ENCODE measurements around the gene THAP3.

Gene THAP3

DNA sequence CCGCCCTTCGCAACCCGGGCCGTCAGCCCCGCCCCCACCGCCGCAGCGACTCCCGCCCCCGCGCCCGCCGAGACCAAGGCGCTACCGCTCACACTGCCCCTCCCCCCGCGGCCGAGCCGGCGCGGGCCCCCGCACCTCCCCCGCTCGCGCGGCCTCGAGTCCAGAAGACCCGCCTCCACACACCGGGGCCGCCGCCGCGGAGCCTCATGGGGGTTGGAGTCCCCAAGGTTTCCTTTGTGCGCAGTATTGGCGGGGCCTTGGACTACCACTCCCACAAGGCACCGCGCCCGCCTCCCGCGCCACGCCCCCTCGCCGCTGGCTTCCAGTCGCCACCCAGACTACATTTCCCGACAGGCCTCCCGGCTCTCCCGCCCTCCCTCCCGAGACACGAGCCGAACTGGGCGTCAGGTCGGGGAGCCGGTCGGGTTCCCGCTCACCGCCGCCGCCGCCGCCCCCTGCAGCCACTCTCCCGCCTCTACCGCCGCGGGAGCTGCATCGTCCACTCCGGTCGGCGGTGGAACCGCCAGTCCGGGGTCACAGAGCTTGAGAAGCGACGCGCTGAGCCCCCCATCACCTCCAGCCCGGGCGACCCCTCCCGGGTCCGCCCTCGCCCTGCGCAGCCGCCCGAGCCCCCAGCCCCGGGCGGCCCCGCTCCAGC lies 11.2 kb upstream of the THAP3 start, which contains the start of gene PHF13:
Gene PHF13, plus strand, starts transcription at position 371 of the 658 bp plus-strand sequence. CDS start 336 bp downstream, outside the sequence.
- DNase-seq: peak; percentile 99

DNA sequence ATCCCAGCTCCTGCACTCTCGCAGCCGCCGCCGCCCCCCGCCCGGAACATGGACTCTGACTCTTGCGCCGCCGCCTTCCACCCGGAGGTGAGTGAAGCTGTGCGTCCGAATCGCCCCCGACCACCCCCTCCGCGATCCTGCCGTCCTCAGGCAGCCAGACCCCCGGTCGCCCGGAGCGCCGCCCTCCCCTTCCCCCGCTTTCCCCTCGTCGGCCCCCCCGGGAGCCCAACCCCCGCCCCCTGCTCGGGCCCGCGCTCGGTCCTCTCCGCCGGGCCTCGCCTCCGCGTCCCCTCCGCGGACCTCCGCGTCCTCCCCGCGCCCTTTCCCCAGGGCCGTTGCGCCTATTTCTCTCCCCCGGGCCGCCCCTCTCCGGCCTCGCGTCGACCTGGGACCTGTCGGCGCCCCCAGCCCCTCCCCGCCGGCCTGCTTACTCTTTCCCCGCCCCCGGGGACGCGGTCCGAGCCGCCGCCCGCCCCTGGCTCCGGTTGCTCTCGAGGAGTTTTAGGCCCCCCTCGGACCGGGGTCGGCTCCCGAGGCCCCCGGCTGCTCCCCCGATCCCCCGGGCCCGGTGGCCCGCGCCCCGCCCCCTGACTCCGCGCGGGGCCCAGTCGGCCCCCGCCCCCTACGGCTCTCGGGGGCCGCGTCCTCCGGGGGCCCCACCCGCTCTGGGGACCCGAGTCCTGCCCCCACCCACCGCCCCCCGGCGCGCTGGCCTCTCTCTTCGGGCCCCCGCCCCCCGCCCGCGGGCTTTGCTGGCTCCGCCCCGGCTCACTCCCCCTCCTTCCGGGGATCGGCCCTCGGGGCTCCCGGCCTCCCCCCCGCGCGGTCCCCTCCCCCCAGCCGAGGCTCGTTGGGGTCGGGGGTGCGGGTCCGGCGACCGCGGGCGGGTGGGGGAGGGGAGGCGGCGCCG lies 10.4 kb upstream of the THAP3 start:
- peak; percentile 48 for DNase-seq

DNA sequence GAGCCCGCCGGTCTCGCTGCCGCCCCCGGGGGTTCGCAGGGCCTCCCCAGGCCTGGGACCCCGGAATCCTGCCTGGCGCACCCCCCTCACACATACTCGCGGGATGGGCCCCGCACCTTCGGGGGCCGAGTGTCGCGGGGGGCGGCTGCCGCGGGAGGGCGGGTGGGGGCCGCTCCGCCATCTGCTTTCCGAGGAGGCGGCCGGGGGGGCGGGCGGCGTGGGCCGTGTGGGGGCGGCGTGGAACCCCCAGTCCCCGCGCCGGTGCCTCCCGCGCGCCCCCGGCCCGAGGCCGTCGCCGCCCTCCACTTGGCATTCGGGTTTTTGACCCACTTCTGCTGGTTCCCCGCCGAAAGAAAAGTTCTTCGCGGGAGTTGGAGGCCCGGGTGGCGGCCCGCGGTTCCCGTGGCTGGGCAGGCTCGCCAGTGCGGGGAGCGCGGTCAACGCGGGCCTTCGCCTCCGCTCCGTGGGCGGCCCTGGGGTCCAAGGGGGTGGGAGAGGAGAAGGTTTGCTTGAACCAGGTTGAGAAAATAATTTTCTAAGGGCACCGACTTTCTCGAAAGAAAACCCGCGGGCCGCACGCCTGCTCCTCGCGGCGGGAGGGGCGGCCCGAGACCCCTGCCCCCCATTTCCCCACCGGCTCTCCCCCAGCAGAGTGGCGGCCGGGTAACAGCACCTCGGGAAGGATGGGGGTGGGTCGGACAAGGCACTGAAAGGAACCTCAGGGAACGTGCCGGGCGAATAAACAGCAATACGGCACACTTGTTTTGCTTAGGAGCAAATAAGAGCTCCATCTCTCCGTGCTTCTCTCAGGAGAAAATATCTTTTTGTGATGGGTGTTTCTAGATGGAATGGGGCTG lies 9.5 kb upstream of the THAP3 start:
- no peak for DNase-seq

DNA sequence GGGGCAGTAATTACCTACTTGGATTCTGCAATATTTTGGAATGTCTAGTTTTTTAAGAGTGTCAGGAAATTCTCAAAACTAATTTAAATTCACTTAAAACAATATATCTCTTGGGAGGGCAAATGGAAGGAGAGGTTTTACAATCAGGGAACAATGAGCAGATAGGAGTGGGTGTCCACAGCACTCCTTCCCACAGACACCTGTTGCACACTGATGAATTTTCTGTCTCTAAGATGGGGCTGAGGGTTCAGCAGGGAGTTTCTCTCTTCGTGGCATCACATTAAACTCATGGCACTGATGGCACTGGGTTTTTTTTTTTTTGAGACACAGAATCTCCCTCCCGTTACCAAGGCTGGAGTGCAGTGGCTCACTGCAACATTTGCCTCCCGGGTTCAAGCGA lies 5.6 kb upstream of the THAP3 start:
- no peak for DNase-seq

DNA sequence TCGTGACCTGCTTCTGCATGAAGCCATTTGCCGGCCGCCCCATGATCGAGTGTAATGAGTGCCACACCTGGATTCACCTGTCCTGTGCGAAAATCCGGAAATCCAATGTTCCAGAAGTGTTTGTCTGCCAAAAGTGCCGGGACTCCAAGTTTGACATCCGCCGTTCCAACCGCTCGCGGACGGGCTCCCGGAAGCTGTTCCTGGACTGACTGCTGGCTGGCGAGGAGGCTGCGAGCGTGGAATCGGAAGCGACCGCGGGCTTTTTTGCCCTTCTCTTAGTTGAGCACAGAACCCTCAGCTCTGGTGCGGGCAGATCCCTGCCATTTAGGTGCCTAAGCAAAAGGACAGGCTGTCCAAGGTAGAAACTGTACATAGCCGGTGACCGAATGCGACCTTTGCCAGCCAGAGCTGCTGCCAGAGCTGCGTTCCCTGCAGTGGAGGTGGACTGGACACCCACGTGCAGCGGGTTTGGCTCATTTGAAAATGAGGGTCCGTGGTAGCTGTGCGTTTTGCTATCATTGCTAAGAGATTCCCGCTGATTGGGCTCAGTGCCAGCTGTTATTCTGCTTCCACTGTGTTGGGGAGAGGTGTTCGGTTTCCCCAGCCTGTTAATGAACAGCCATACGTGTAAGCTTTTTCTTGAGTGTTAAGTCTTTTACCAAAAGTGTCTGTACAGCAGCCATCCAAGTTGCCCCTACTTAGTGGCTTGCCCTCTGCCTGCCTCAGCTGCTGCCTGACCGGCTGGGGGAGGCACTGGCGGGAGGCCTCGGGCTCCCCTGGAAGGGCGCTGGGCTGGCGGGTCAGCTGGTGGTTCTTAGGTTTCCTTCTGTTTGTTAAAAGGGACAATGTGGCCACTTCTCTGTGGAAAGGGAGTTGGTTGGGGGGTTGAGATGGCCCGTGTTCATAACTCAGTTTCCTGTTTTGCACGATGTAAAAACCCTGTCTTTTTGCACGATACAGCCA lies 3.0 kb upstream of the THAP3 start:
- DNase-seq: no peak

DNA sequence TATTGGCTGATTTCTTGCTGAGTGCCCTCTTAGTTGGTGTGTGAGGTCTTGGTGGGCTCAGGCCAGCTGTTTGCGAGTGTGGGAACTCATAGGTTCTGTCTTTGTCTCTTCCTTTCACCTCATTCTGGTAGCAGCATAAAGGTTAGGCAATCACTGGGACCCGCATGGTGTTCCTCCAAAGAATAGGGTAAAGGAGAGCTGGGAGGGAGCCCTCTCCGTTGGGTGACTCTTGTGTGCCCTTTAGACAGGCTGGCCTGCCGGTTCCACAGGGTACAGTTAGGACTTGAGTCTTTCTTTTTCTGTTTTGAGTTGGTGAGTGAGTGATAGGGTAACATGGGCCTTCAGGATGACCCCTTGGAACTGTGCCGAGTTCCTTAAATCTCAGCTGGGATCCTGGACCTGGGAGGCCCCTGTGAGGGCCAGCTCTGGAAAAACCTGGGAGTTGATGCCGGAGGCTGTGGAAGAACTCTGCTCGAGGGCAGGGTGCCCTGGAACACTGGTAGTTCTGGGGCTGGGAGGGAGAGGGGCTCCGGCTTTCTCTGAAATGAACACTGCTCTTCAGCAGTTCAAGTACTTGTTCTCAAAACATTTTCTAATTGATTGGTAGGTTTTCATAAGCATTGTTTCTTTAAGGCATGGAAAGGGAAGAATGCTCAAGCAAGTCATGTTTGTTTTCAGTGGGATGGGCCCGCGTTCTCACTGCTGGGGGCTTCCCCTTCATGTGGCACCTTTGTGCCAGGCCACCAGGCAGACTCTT lies 2.1 kb upstream of the THAP3 start:
- no peak for DNase-seq

DNA sequence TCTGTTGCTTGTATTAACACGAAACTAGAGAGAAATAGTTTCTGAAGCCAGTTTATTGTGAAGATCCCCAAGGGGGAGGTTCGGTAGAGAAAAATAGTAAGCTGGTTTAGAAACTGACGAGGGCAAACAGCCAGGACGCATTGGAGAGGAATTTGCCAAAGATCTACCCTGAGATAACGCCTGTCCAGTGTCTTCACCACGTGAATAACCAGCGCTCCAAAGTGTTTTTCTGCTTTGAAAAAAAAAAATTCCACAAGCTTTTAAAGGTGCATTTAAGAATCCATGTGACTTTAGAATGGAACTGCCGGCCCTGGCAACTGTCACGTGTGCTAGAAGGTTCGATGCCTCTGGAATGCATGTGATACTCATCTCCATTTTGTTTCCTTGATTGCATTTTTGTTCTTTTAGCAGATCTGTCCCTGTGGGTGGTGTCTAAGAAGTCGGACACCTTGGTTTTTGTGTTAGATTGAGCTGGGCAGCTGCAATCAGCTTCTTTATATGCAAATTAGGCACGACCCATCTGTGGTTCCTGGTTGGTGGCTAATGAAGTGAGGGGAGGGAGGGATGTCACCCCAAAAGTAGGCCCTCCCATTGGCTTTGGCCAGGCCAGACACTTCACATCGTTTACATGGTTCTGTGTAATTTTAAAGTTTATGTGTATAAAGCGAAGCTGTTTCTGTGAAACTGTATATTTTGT lies 1.3 kb upstream of the THAP3 start:
- no peak for DNase-seq

DNA sequence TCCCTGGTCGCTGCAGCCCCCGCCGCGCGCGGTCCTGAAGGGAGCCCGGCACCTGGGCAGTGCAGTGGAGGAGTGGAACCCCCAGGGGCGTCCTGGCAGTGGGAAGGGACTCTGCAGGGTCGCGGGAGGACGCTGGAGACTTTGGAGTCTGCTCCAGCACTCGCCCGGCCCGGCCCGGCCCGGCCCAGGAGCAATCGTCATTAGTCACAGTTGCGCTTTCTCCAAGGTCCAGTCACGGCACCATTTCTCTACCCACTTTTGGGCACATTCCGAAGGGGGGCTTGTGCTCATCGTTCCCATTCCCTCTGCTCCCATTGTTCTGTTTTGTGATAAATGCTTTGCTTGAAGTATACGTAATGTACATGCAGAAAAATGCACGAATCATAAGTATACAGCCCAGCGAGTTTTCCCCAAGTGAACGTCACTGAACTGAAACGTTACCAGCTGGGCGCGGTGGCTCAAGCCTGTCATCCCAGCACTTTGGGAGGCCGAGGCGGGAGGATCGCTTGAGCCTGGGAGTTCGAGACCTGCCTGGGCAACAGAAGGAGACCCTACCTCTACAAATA lies 999 bp downstream of the THAP3 start:
- DNase-seq: peak; percentile 67

DNA sequence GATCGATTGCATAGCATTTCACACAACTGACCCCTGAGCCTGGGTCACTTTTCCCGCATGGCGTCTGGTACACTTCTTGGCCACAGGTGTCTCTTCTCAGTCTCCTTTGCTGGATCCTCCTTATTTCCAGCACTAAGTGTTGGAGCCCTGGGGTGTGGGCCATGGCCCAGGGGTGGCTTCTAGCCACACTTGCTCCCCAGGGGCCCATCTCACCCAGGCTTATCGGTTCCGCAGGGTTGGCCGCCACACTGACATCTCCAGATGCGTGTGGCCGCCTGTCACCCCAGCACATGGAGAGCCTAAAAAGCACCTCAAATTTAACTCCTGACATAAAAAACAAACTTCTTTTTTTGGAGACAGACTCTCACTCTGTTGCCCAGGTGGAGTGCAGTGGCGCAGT lies 2.4 kb downstream of the THAP3 start:
- DNase-seq: no peak

DNA sequence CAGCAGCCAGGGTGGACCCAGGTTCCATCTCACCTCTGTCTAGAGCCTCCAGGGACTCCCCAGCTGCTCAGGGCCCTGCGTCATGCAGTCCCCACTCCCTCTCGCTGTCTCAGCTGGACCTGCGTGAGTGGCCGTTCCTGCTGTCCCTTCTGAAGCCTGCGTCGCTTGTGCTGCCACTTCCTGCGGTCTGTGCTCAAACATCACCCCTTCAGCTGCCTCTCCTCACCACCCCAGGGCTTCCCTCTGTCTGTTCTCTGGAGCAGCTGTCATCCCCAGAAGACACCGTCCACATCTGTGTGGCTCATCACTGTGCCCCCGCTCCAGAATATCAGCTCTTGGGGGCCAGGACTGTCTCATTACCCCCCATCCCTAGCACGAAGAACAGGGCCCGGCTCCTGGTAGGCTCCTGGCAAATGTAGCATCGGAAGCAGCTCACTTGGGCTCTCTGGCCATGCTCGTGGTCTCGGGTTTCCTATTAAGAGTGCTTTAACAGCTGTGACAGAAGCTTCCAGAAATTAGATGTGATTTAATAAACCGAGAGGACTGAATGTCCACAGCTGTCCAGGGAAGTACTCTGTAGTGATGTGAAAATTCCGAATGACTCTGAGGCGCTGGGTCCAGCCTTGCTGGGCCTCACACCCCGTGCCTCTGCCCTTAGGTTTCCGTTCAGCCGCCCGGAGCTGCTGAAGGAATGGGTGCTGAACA lies 3.3 kb downstream of the THAP3 start:
- no peak for DNase-seq

DNA sequence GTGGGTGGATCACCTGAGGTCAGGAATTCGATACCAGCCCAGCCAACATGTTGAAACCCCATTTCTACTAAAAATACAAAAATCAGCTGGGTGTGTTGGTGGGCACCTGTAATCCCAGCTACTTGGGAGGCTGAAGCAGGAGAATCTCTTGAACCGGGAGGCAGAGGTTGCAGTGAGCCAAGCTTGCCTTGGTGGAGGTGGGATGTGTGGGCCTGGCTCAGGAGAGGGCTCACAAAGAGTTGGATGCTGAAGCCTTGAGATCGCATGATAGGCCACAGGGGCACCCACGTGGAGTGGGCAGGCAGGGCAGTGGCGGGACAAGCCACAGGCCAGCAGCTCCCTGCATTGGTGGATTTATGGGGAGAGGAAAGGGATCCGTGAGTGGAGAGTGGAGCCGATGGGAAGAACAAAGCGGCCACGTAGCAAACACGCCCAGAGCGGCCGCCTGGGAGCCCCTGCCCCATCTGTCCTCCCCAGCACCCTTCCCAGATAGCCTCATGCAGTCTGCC lies 4.4 kb downstream of the THAP3 start:
- DNase-seq: no peak

DNA sequence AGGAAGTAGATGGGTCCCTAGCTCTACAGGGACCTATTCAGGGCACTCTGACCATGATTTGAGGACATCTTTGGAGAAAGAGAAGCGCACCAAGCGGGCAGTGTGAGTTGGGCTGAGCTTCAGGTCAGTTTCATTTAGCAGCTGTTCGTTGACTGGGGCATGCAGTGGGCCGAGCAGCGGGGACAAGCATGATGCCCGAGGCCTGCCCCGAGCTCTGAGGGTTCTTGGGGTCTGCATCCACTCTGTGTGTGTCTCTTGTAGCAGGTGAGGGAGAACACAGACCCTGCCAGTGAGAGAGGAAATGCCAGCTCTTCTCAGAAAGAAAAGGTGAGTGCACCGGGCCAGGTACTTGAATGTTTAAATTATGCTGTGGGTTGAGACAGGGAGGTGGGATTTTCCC lies 5.4 kb downstream of the THAP3 start:
- no peak for DNase-seq

DNA sequence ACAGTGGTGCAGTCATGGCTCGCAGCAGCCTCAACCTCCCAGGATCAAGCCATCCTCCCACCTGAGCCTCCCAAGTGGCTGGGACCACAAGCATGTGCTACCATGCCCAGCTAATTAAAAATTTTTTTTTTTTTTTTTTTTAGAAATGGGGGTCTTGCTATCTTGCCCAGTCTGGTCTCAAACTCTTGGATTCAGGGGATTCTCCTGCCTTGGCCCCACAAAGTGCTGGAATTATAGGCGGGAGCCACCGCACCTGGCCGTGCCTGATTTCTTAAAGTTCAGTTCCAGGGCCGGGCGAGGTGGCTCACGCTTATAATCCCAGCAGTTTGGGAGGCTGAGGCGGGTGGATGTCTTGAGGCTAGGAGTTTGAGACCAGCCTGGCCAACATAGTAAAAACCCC lies 6.4 kb downstream of the THAP3 start:
- DNase-seq: no peak

DNA sequence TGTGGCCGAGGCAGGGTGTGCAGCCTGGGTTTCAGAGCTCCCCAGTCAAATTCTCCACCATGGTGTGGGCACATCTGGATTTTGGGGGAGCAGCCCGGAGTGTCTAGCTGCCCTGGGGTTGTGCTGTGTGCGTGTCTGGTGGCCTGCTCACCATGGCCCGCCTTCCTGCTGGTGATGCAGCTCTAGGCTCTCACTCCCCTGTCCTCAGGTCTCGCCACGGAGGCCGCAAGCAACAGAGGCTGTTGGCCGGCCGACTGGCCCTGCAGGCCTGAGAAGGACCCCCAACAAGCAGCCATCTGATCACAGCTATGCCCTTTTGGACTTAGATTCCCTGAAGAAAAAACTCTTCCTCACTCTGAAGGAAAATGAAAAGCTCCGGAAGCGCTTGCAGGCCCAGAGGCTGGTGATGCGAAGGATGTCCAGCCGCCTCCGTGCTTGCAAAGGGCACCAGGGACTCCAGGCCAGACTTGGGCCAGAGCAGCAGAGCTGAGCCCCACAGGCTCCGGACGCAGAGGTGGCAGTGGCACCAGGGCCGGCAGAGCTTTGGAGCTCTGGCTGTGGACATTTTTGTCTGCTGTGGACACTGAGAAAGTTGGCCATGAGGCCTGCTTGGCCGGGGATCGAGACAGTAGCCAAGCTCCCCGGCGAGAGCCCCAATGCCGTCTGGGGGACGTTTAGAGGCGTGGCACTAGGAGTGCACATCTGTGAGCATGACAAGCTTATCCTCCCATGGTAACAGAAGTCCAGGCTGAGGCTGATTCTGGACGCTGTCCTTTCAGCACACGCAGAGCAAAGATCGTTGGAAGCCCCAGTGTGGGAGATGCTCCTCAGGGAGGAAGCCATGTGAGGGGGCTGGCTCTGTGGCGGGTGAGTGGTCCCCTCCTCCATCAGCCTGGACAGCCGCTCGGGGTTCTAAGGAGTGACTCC lies 8.2 kb downstream of the THAP3 start:
- no peak for DNase-seq

DNA sequence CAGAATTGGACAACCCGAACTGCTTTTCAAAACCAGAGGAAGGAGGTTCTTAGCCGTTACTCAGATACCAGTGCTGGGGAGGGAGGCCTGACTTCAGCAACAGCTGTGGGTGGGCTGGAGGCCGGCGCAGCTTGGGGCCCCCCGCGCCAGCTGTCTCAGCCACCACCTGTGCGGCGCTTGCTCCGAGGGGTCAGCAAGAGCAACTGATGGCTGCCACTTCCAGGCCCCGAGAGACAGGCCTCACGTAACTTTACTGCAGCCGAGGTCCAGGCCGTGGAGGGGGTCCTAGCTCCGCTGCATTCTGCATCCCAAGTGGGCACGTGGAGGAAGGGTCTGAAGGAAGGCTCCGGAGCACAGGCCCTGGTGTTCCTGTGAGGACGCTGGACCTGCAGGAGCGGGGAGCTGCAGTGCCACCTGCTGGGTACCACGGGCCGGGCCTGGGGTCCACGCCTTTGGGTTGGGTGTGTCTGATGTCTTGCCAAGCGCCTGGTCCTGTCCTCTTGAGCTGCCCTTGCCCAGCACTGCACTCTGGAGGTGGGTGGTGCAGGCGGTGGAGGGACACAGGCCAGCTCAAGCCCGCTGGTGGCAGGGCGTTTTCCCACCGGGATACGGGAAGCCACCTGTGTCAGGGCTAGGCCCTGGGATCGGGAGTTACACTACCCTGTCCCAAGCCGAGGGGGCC lies 9.8 kb downstream of the THAP3 start:
- peak; percentile 27 for DNase-seq

DNA sequence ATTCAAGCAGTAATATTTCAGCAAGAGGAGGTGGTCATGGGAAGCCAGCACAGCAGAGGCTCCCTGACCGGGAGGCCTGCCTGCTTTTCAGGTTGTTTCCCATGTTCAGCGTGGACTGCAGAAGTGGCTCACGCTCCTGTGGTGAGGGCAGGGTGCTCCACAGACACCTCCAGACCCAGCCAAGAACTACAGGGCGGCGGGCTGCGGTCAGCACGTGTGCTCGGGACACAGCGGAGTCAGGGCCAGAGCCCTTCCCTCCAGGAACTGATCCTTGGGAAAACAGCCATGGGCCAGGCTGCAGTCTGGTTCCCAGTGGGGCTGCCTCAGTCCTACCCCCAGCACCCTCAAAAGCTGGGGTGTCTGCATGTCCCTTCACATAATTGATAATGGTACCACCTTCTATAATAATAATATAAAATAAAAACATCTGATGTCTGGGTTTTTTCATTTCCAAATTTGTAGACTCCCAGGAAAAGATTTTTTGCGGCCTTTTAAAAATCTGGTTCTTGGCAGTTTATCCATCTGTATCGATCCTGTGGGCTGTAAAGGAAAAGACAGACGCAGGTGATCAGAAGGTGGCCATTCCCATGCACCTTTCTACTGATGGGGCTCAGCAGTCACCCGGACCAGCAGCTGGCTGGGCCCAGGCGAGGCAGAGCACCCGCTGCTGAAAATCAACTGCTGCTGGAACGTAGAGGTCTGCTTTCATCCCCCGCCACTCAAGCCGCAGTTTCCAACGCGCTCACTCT lies 10.7 kb downstream of the THAP3 start:
- DNase-seq: no peak
